ENCODE data around the gene NOP14. TPM values are rescaled to one million over a fixed set of nuclear protein-coding genes. Genes with fewer than 3 reads are reported as not detected.

Gene NOP14
- total RNA-seq, 6 donors from 2014 or later, result 17.2 to 30.4 (median 22.4) TPM

- Histone ChIP-seq H3K27me3 (no peaks in the 10 kb centered on the region), H3K27ac (no peak overlapping the region), H3K4me1 (peaks cover 0 to 6% (median 4%) of the 10 kb centered on the region in 4 donors), H3K36me3 (peaks cover 24 to 99% (median 80%) of the 10 kb centered on the region in 4 donors), H3K9me3 (no peaks in the 10 kb centered on the region), H3K4me3 (no peak overlapping the region)
- DNase-seq, result no peak
- 96% methylated on average over 13 of the region's 13 CpGs for WGBS, 2 donors
- TF ChIP-seq CTCF (IDR thresholded peaks at IDR 0.05) (no peak), POLR2AphosphoS5 (IDR thresholded peaks at IDR 0.05) (no peak), EP300 (IDR thresholded peaks at IDR 0.05) (no peak), POLR2A (IDR thresholded peaks at IDR 0.05) (no peak)
- no peak for ATAC-seq (ENCODE audit: low FRiP score in 2 of 2)
These were observed 57.7 kb downstream of the NOP14 start for GRCh38 chr4:2905544-2905943.

GRCh38 chr4:2902126-2902525 lies 61.1 kb downstream of the NOP14 start:
- Histone ChIP-seq H3K9me3 (no peaks in the 10 kb centered on the region), H3K4me3 (no peak overlapping the region), H3K27me3 (no peaks in the 10 kb centered on the region), H3K36me3 (peaks cover 36 to 100% (median 75%) of the 10 kb centered on the region in 4 donors), H3K4me1 (no peaks in the 10 kb centered on the region), H3K27ac (no peak overlapping the region)
- no peak for ATAC-seq (ENCODE audit: low FRiP score in 2 of 2)
- 91 to 95% methylated on average over 2 of the region's 2 CpGs for WGBS, 2 donors
- DNase-seq, result no peak
- TF ChIP-seq CTCF (IDR thresholded peaks at IDR 0.05) (no peak), POLR2AphosphoS5 (IDR thresholded peaks at IDR 0.05) (no peak), EP300 (IDR thresholded peaks at IDR 0.05) (no peak), POLR2A (IDR thresholded peaks at IDR 0.05) (no peak)

GRCh38 chr4:2901186-2901585 lies 62.0 kb downstream of the NOP14 start:
- DNase-seq (no peak), ATAC-seq (ENCODE audit: low FRiP score in 2 of 2) (no peak)
- Histone ChIP-seq H3K4me1 (no peaks in the 10 kb centered on the region), H3K36me3 (peaks cover 36 to 100% (median 76%) of the 10 kb centered on the region in 4 donors), H3K27ac (peak overlapping the region in 1 of 4 donors; percentile 32), H3K27me3 (no peaks in the 10 kb centered on the region), H3K9me3 (no peaks in the 10 kb centered on the region), H3K4me3 (no peak overlapping the region)
- 85 to 94% methylated on average over 3 of the region's 3 CpGs for WGBS, 2 donors
- TF ChIP-seq EP300 (IDR thresholded peaks at IDR 0.05) (no peak), POLR2AphosphoS5 (IDR thresholded peaks at IDR 0.05) (no peak), CTCF (IDR thresholded peaks at IDR 0.05) (no peak), POLR2A (IDR thresholded peaks at IDR 0.05) (no peak)

GRCh38 chr4:2900741-2901140 lies 62.5 kb downstream of the NOP14 start:
- no peak for TF ChIP-seq EP300 (IDR thresholded peaks at IDR 0.05)
- no peak for TF ChIP-seq CTCF (IDR thresholded peaks at IDR 0.05)
- TF ChIP-seq POLR2AphosphoS5 (IDR thresholded peaks at IDR 0.05), result no peak
- no peak for TF ChIP-seq POLR2A (IDR thresholded peaks at IDR 0.05)
- Histone ChIP-seq H3K27me3 (no peaks in the 10 kb centered on the region), H3K9me3 (no peaks in the 10 kb centered on the region), H3K4me3 (no peak overlapping the region), H3K4me1 (no peaks in the 10 kb centered on the region), H3K36me3 (peaks cover 39 to 100% (median 76%) of the 10 kb centered on the region in 4 donors), H3K27ac (peak overlapping the region in 1 of 4 donors; percentile 32)
- DNase-seq (no peak), ATAC-seq (ENCODE audit: low FRiP score in 2 of 2) (no peak)
- WGBS, 2 donors, result 92 to 99% methylated on average over 6 of the region's 6 CpGs

GRCh38 chr4:2898001-2898400 lies 65.2 kb downstream of the NOP14 start:
- H3K36me3 ChIP-seq, result peaks cover 37 to 99% (median 70%) of the 10 kb centered on the region in 4 donors
- no peaks in the 10 kb centered on the region for H3K27me3 ChIP-seq
- TF ChIP-seq POLR2AphosphoS5 (IDR thresholded peaks at IDR 0.05) (no peak), CTCF (IDR thresholded peaks at IDR 0.05) (no peak), EP300 (IDR thresholded peaks at IDR 0.05) (no peak), POLR2A (IDR thresholded peaks at IDR 0.05) (no peak)
- DNase-seq, result no peak
- no peak overlapping the region for H3K4me3 ChIP-seq
- peaks cover 0 to 11% (median 0%) of the 10 kb centered on the region in 4 donors for H3K4me1 ChIP-seq
- no peak for ATAC-seq (ENCODE audit: low FRiP score in 2 of 2)
- WGBS, 2 donors, result 57 to 74% methylated on average over 3 of the region's 3 CpGs
- H3K9me3 ChIP-seq, result no peaks in the 10 kb centered on the region
- no peak overlapping the region for H3K27ac ChIP-seq

All from upper lobe of left lung (tissue), 6 donors.